Measurements from ENCODE around the gene CORO2A. TPM values are rescaled to one million over a fixed set of nuclear protein-coding genes. Genes with fewer than 3 reads are reported as not detected.

The CORO2A gene
- total RNA-seq, 1 donor from 2014 or later = 5.9 TPM

DNA sequence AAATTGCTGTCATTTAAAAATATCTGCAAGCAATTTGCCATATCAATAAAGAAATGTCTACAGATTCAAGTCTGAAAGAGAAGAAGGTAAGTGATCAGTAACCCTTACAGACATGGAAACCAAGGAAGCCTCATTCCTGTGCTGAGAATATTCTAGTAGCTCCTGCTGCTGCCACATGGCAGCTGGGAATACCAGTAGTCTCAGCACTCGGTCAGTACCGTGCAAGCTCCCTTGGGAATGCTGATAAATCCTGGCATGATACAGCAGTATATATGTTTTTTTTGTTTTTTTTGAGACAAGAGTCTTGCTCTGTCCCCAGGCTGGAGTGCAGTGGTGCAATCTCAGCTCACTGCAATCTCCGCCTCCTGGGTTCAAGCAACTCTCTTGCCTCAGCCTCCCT lies 108.0 kb downstream of the CORO2A start:
- Mint-ChIP-seq H3K36me3 (peaks cover 17% of the 10 kb centered on the region), H3K4me1 (peaks cover 3% of the 10 kb centered on the region), H3K27me3 (ENCODE audit: low read depth) (no peaks in the 10 kb centered on the region), H3K9me3 (no peaks in the 10 kb centered on the region), H3K27ac (no peak overlapping the region), H3K4me3 (no peak overlapping the region)
- no peak for DNase-seq (ENCODE audit: low spot score in 2 of 2, unreplicated experiment in 2 of 2)
- no peak for TF ChIP-seq CTCF (IDR thresholded peaks at IDR 0.05; ENCODE audit: unreplicated experiment)

DNA sequence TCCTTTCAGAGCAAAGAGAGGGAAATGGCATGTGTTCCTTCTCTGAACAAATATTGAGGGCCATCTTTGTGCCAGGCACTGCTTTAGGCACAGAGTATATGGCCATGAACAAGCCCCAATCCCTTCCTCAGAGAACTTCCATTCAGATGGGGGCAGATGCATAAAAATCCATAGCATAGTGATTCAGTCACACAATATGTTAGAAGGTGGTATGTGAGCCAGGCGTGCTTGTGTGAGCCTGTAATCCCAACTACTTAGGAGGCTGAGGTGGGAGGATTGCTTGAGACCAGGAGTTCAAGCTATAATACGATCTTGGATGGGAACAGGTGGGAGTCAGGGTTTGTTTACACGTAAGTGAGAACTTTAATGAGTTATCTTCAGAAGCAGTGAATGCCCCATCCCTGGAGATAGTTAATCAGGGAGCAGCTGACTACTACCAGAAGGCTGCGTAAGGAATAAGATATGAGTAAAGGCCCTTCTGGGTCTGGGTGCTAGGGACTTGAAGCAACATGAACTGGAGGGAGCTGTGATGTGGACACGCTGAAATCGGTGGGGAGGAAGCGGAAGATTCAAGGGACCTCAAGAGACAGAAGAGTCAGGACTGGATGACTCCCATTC lies 108.8 kb downstream of the CORO2A start:
- DNase-seq (ENCODE audit: low spot score in 2 of 2, unreplicated experiment in 2 of 2) = no peak
- H3K36me3 Mint-ChIP-seq = peaks cover 17% of the 10 kb centered on the region
- H3K4me3 Mint-ChIP-seq = no peak overlapping the region
- H3K27ac Mint-ChIP-seq = no peak overlapping the region
- TF ChIP-seq CTCF (IDR thresholded peaks at IDR 0.05; ENCODE audit: unreplicated experiment) = no peak
- H3K9me3 Mint-ChIP-seq = no peaks in the 10 kb centered on the region
- H3K27me3 Mint-ChIP-seq (ENCODE audit: low read depth) = no peaks in the 10 kb centered on the region
- H3K4me1 Mint-ChIP-seq = peaks cover 3% of the 10 kb centered on the region

- H3K4me3 Mint-ChIP-seq = no peak overlapping the region
- H3K27me3 Mint-ChIP-seq (ENCODE audit: low read depth) = no peaks in the 10 kb centered on the region
- peaks cover 19% of the 10 kb centered on the region for H3K36me3 Mint-ChIP-seq
- no peak for DNase-seq (ENCODE audit: low spot score in 2 of 2, unreplicated experiment in 2 of 2)
- no peak for TF ChIP-seq CTCF (IDR thresholded peaks at IDR 0.05; ENCODE audit: unreplicated experiment)
- H3K27ac Mint-ChIP-seq = no peak overlapping the region
- H3K4me1 Mint-ChIP-seq = peaks cover 3% of the 10 kb centered on the region
- H3K9me3 Mint-ChIP-seq = no peaks in the 10 kb centered on the region
These were observed 109.4 kb downstream of the CORO2A start for GRCh38 chr9:98083061-98083501.

GRCh38 chr9:98081477-98082219 lies 110.8 kb downstream of the CORO2A start:
- no peak for TF ChIP-seq CTCF (IDR thresholded peaks at IDR 0.05; ENCODE audit: unreplicated experiment)

DNA sequence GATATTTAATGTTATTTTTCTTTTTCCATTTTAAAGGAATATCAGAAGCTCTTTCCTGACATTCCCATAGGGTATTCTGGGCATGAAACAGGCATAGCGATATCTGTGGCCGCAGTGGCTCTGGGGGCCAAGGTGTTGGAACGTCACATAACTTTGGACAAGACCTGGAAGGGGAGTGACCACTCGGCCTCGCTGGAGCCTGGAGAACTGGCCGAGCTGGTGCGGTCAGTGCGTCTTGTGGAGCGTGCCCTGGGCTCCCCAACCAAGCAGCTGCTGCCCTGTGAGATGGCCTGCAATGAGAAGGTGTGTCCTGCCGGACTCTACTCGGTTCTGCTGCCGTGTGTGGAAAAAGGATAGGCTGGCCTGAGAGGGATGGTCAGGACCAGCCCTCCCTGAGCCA lies 111.7 kb downstream of the CORO2A start:
- no peaks in the 10 kb centered on the region for H3K4me1 Mint-ChIP-seq
- H3K27ac Mint-ChIP-seq = no peak overlapping the region
- H3K4me3 Mint-ChIP-seq = no peak overlapping the region
- H3K9me3 Mint-ChIP-seq = no peaks in the 10 kb centered on the region
- peaks cover 21% of the 10 kb centered on the region for H3K36me3 Mint-ChIP-seq
- TF ChIP-seq CTCF (IDR thresholded peaks at IDR 0.05; ENCODE audit: unreplicated experiment) = no peak
- H3K27me3 Mint-ChIP-seq (ENCODE audit: low read depth) = no peaks in the 10 kb centered on the region
- DNase-seq (ENCODE audit: low spot score in 2 of 2, unreplicated experiment in 2 of 2) = no peak

More at GRCh38 chr9:98081477-98082219, 110.8 kb downstream of the CORO2A start:
- H3K4me1 Mint-ChIP-seq = peaks cover 2% of the 10 kb centered on the region
- no peak overlapping the region for H3K27ac Mint-ChIP-seq
- H3K36me3 Mint-ChIP-seq = peaks cover 24% of the 10 kb centered on the region
- H3K4me3 Mint-ChIP-seq = no peak overlapping the region
- no peaks in the 10 kb centered on the region for H3K9me3 Mint-ChIP-seq
- no peak for DNase-seq (ENCODE audit: low spot score in 2 of 2, unreplicated experiment in 2 of 2)
- H3K27me3 Mint-ChIP-seq (ENCODE audit: low read depth) = no peaks in the 10 kb centered on the region

Data from mesothelial cell of epicardium (in vitro differentiated cells).